IPS-18a (cell line): ENCODE data around the gene RPS21.
"Not testable (repeated sequence)": the region's sequence is repeated elsewhere in the genome, so short reads cannot be mapped to it uniquely, and the experiment has no call there.

Source experiments
- H3K27ac ChIP-seq: one replicate; pipeline ENCODE4 v1.5.1; 2013; ENCODE audit warnings: low read length
- H3K27me3 ChIP-seq: one replicate; pipeline ENCODE4 v1.6.1; 2013; ENCODE audit warnings: mild to moderate bottlenecking, low read length; ENCODE audit not compliant: control insufficient read depth, insufficient read depth
- H3K36me3 ChIP-seq: one replicate; pipeline ENCODE4 v1.6.1; 2013; ENCODE audit warnings: low read depth, low read length; ENCODE audit not compliant: control insufficient read depth
- H3K4me1 ChIP-seq: one replicate; pipeline ENCODE4 v1.6.1; 2013; ENCODE audit warnings: low read depth, low read length; ENCODE audit not compliant: control insufficient read depth
- H3K4me3 ChIP-seq: one replicate; pipeline ENCODE4 v1.5.1; 2013; ENCODE audit warnings: low read length
- H3K9ac ChIP-seq: one replicate; pipeline ENCODE4 v1.6.1; 2013; ENCODE audit warnings: mild to moderate bottlenecking, low read length, moderate library complexity
- H3K9me3 ChIP-seq: one replicate; pipeline ENCODE4 v1.6.1; 2013; ENCODE audit warnings: low read depth, low read length; ENCODE audit not compliant: control insufficient read depth

RPS21 gene

GRCh38 chr20:62424249-62425107, 37.6 kb downstream of the RPS21 start:
- Histone ChIP-seq H3K9me3 (no peaks in the 10 kb centered on the region), H3K27ac (no peak overlapping the region), H3K27me3 (no peaks in the 10 kb centered on the region)

GRCh38 chr20:62425281-62426058, 38.6 kb downstream of the RPS21 start:
- no peaks in the 10 kb centered on the region for H3K9me3 ChIP-seq
- H3K9ac ChIP-seq, result no peak overlapping the region
- H3K27ac ChIP-seq, result no peak overlapping the region
- no peaks in the 10 kb centered on the region for H3K27me3 ChIP-seq
- H3K4me1 ChIP-seq, result peaks cover 20% of the 10 kb centered on the region
- no peaks in the 10 kb centered on the region for H3K36me3 ChIP-seq
- H3K4me3 ChIP-seq, result no peak overlapping the region

More at GRCh38 chr20:62424249-62425107, 37.6 kb downstream of the RPS21 start:
- H3K4me3 ChIP-seq, result no peak overlapping the region
- peaks cover 20% of the 10 kb centered on the region for H3K4me1 ChIP-seq
- H3K36me3 ChIP-seq, result no peaks in the 10 kb centered on the region
- H3K9ac ChIP-seq, result no peak overlapping the region

- H3K27ac ChIP-seq, H3K27me3 ChIP-seq, H3K4me3 ChIP-seq, H3K36me3 ChIP-seq, H3K9me3 ChIP-seq, H3K9ac ChIP-seq: not testable (repeated sequence)
- H3K4me1 ChIP-seq, result peaks cover 22% of the 10 kb centered on the region
Measured at GRCh38 chr20:62426059-62426348, 39.1 kb downstream of the RPS21 start.

GRCh38 chr20:62426699-62427131, 39.8 kb downstream of the RPS21 start:
- Histone ChIP-seq H3K9ac (no peak overlapping the region), H3K4me3 (no peak overlapping the region), H3K9me3 (no peaks in the 10 kb centered on the region), H3K27ac (peak overlapping the region; percentile 34), H3K36me3 (no peaks in the 10 kb centered on the region), H3K4me1 (peaks cover 27% of the 10 kb centered on the region), H3K27me3 (no peaks in the 10 kb centered on the region)

DNA sequence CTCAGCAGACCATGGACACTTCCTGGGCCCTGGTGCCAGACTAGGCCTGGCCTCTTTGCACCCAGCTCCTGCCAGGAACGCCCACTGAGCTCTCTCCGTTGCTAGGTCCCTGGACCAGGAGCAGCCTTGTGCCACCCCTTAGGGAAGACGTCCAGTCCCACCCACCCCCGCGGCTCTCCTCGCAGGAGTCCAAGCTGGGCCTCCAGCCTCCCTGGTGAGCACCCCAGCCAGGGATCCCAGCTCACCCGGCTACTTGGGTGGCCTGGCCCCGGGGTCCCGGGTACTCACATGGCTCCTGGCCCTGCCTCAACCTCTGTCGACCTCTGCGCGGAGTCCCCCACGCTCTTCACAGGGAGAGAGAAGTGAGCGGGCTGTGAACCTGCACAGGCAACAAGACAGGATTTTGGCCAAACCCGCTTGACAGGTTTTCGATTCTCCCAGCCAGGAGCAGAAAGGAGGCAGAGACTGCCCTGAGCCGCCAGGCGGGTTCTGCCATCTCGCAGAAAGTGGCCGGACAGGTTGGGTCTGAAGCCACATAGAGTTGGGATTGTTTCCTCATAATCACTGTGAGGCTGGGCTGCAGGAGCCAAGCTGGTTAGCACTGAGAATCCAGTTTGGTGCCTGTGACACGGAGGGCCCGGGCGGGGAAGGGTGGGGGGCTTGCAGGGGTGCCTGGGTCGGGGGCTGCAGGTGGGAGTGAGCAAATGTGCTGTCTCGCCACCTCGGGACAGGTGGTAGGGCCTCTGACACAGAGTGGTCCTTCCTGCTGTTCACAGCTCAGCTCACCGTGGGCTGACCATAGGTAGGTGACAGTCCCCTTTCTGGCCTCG, 40.5 kb downstream of the RPS21 start, which contains the start of gene RBBP8NL:
Gene RBBP8NL (minus strand): TSS at position 368 of the 830 bp plus-strand sequence. CDS start 7,892 bp downstream, outside the sequence.
- Histone ChIP-seq H3K27me3 (no peaks in the 10 kb centered on the region), H3K36me3 (no peaks in the 10 kb centered on the region), H3K9me3 (no peaks in the 10 kb centered on the region), H3K9ac (no peak within 1 kb of the TSS), H3K27ac (peak within 1 kb of the TSS; percentile 34), H3K4me1 (peaks cover 27% of the 10 kb centered on the region), H3K4me3 (no peak within 1 kb of the TSS)

DNA sequence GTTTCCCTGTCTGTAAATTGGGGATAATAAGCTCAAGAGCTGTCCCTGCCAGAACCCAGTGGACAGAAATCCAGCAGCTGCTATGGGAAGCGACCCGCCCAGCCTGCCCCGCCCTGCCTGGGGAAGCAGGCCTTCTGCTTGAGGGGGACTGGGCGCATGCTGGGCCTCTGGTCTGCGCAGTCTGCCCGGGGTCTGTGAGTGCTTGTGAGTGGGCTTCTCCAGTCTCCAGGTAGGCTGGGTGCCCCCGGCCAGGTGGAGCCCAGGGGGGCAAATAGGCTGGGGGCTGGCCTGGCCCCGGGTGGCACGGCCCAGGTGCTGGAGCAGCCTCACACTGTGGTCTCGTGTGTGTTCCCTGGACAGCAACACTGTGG, 41.1 kb downstream of the RPS21 start:
- Histone ChIP-seq H3K27me3 (no peaks in the 10 kb centered on the region), H3K9me3 (no peaks in the 10 kb centered on the region), H3K4me3 (no peak overlapping the region), H3K36me3 (no peaks in the 10 kb centered on the region), H3K4me1 (peaks cover 27% of the 10 kb centered on the region), H3K27ac (no peak overlapping the region), H3K9ac (no peak overlapping the region)

DNA sequence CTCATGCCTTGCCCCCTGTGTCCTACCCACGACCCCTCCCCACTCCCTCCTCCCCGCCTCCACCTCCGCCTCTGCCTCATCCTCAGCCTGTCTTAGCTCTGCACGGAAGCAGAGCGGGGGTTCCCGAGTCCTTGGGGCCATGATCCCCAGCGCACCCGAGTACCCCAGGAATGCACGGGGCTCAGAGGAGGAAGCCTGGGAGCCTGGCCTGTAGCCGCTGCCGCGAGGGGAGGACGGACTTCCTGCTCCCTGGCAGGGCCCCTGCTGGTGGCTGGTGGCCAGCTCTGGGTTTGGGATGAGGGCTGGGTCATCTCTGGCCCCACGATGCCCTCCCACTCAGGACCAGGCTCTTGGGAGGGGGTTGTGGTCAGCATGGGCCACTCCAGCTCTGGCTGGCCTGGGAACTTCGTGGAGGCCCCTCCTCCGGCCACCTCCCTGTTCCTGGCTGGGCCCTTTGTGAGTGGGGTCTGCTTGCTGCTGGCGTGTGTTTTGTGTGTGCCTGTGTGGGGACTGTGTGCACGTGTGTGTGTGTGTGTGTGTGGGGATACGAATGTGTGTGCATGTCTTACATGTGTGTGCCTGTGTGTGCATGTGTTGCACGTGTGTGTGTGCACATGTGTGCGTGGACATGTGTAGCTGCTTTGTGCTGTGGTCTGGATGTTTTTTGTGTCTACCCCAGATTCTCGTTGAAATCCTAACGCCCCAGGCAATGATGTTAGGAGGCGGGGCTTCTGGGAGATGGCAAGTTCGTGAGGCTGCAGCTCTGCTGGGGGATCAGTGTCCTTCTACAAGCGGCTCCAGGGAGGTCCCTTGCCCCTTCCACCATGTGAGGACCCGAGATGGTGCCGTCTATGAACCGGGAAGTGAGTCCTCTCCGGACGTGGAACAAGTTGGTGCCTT, 41.7 kb downstream of the RPS21 start:
- Histone ChIP-seq H3K27ac (no peak overlapping the region), H3K9me3 (no peaks in the 10 kb centered on the region), H3K4me1 (peaks cover 27% of the 10 kb centered on the region), H3K4me3 (no peak overlapping the region), H3K36me3 (no peaks in the 10 kb centered on the region), H3K27me3 (no peaks in the 10 kb centered on the region), H3K9ac (no peak overlapping the region)

- Histone ChIP-seq H3K27me3 (no peaks in the 10 kb centered on the region), H3K9ac (no peak overlapping the region), H3K4me1 (peaks cover 27% of the 10 kb centered on the region), H3K36me3 (no peaks in the 10 kb centered on the region), H3K9me3 (no peaks in the 10 kb centered on the region), H3K4me3 (no peak overlapping the region), H3K27ac (no peak overlapping the region)
Measured at GRCh38 chr20:62429455-62430310, 42.8 kb downstream of the RPS21 start.

- Histone ChIP-seq H3K36me3 (no peaks in the 10 kb centered on the region), H3K9me3 (no peaks in the 10 kb centered on the region), H3K27ac (no peak overlapping the region), H3K4me3 (no peak overlapping the region), H3K9ac (no peak overlapping the region), H3K4me1 (peaks cover 27% of the 10 kb centered on the region), H3K27me3 (no peaks in the 10 kb centered on the region)
Measured at GRCh38 chr20:62430311-62430853, 43.5 kb downstream of the RPS21 start.
